Adipose tissue (tissue), 3 donors: ENCODE results near the gene NSUN6. TPM values are rescaled to one million over a fixed set of nuclear protein-coding genes. Genes with fewer than 3 reads are reported as not detected.

Source experiments
- H3K27ac ChIP-seq: one replicate; pipeline ENCODE4 v1.5.1; 2013; ENCODE audit warnings: low read depth, low read length
- WGBS, 3 donors: extraction: QIAGEN DNeasy Blood & Tissue Kit; methylation state at CpG; one replicate each; pipeline ENCODE4 v1.1.7; 2013; 5-methylcytosine and 5-hydroxymethylcytosine counted together
- polyA plus RNA-seq, 3 donors: library from polyadenylated mRNA; stranded (reverse); fragments of 200-250 nt; gene quantifications; one replicate each; pipeline ENCODE4 v1.2.3, GENCODE V29; 2013
- donor health status: healthy with polysubstance abuse.
- donor health status: Bipolar disorder and iron deficiency.
- donor health status: healthy.

The NSUN6 gene, protein sequence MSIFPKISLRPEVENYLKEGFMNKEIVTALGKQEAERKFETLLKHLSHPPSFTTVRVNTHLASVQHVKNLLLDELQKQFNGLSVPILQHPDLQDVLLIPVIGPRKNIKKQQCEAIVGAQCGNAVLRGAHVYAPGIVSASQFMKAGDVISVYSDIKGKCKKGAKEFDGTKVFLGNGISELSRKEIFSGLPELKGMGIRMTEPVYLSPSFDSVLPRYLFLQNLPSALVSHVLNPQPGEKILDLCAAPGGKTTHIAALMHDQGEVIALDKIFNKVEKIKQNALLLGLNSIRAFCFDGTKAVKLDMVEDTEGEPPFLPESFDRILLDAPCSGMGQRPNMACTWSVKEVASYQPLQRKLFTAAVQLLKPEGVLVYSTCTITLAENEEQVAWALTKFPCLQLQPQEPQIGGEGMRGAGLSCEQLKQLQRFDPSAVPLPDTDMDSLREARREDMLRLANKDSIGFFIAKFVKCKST
- 1 to 10 TPM; 4.1 to 7.0 (median 6.3) TPM for polyA plus RNA-seq

DNA sequence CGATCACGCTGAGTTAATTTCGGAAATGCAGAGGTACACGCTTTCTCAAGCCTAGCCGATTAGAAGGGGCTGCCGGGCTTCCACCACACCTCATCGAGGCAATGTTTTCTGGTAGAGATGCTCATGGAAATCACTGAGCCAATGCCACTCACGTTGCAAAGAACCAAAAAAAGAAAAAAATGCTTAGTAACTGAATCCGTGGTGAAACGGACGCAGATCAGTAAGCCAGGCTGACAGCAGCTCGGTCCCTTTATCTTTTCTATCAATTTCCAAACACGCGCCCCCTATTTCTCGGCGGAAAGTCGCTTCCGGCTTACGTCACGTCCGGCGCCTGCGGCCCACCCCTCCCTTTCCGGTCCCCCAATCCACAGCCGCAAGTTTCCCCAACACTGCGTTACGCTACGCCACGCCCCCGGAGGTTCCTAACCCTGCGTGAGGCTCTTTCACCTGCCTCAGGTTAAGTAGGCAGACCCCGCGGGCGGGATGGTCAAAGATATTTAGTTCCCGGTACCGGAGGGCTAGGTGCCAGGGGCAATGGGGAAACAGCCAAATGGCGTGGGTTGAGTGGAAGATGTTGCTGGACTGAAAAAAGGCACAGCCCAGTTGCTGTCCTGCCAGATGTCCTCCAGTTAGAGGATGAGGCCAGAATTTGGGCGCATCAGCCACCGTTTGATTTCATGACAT is at the start of gene NSUN6:
Gene NSUN6, minus strand, starts transcription at position 264 of the 684 bp plus-strand sequence. CDS start 384 bp downstream, outside the sequence.
- WGBS, 3 donors = 0 to 1% (median 0%) methylated on average over 39 of the region's 39 CpGs

DNA sequence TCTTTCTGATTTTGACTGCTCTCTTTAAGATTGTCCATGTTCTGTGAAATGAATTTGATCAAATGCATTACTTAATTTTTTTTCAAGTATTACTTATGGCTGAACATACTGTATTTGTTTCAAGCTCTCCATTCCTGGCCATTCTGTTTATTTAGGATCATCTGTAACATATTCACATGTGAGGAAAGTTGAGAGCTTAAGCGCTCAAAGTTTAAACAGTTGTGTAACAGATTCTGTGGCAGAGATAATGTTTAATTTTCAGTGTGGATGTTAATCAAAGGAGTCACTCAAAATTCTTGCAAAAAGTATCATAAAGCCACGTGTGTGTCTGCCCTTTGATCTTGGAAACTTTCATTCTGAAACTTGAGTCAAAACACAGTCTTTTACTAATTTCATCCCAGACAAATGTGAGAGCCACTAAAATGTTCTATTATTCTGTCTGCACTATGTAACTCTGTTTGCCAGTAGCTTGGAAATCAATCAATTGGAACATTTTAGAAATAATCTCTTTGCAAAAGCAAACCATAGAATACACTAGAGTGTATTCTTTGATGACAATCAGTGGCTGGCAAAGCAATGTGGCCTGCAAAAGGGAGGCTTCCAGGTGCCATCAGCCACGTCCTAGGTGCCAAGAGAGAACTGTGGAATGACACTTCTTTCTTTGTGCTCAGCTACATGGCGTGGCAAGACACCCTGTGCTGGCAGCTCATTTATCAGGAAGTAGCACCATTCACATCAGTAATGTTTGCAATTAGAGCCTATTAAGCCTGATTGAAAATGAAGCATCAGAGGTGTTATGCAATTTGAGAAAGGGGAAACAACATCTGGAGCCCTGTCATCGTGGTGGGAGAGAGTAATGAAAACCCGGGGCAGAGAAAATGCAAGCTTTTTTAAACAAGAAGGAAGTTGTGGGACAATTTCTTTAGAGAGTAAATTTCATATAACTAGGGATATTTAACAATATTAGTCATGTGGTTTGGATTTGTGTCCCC is 48.8 kb upstream of the NSUN6 start:
- WGBS, 3 donors = 47 to 52% (median 50%) methylated on average over 6 of the region's 6 CpGs
- no peak overlapping the region for H3K27ac ChIP-seq

More for the DNA sequence above, at the start of gene NSUN6:
- peak within 1 kb of the TSS; percentile 79 for H3K27ac ChIP-seq

DNA sequence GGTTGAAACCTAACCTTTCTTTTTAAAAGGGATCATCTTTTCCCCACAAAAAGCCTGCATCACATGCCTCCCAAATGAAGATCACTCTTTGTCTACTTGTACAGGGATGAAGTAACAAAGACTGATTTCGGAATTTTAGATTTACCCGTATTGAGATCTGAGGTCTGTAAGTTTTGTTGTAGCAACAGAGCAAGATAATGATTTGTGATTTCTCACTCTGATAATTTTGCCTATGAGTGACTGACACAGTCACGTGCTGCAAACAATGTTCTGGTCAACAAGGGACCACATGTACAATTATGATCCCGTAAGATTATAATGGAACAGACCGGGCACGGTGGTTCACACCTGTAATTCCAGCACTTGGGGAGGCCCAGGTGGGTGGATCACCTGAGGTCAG is 39.2 kb upstream of the NSUN6 start:
- H3K27ac ChIP-seq = no peak overlapping the region
- 79 to 91% (median 89%) methylated on average over 6 of the region's 6 CpGs for WGBS, 3 donors

DNA sequence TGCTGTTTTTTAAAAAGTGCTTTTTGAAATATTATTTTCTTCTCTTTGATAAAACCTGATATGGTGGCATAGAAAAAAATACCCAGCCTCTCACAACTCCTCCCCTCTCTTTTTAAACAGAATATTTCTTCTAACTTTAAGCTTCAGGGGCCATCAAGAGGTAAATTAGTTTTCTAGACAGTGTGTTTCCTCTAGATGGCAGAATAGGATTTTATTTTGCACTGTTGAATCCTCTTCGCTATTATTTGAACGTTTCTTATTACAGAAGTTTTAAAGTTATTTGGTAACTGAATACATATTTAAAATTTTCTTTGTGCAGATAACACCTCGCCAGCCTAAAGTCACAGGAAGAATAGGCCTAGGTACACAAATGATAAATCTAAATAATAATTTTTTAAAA is 38.1 kb upstream of the NSUN6 start:
- WGBS, 3 donors = 8 to 23% (median 16%) methylated on average over 3 of the region's 3 CpGs
- H3K27ac ChIP-seq = no peak overlapping the region

DNA sequence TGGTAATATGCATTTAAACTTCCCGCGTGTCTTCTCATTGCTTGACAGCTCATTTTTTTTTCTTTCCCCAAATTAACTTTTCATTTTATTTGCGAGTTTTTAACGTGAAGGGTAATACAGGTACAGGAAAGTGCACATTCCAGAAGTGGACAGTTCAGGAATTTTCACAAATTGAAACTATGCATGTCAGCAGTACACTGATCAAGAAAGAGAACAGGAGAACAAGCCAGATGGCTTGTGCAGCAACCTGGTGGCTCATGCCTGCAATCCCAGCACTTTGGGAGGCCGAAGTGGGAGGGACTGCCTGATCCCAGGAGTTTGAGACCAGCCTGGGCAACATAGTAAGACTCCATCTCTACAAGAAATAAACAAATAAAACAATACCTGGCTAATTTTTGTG is 36.3 kb upstream of the NSUN6 start:
- 59 to 73% (median 60%) methylated on average over 5 of the region's 5 CpGs for WGBS, 3 donors
- H3K27ac ChIP-seq = no peak overlapping the region

DNA sequence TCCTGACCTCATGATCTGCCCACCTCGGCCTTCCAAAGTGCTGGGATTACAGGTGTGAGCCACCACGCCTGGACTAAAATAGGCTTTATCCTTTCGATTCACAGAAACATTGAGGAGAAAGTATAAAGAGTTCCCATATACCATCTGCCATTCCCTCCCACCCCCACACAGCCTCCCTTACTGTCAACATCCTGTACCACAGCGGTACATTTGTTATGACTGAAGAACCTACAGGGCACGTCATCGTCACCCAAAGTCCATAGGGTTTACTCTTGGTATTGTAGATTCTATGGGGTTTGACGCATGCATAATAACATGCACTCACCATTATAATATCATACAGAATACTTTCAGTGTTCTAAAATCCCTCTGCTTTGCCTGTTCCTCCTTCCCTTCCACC is 35.8 kb upstream of the NSUN6 start:
- H3K27ac ChIP-seq = no peak overlapping the region
- 88 to 92% (median 90%) methylated on average over 7 of the region's 7 CpGs for WGBS, 3 donors

DNA sequence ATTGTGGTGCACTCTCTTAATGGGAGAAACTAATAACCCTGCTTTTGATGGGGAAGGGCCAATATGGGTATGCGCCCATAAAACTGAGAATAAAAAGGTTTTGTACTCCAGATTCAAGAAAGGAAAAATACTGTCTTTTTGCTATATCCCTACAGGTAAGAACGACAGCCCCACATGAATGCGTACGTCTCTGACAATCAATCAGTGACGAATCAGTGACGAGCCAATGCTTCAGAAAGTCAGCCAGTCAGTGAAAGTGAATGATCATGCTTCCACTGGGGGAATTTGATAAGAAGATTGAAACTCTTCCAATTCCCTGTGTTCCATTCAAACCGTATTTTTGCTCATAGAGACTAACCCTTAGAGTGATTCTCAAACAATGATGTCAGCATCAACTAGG is 34.2 kb upstream of the NSUN6 start:
- 57 to 88% (median 87%) methylated on average over 7 of the region's 7 CpGs for WGBS, 3 donors
- H3K27ac ChIP-seq = no peak overlapping the region

DNA sequence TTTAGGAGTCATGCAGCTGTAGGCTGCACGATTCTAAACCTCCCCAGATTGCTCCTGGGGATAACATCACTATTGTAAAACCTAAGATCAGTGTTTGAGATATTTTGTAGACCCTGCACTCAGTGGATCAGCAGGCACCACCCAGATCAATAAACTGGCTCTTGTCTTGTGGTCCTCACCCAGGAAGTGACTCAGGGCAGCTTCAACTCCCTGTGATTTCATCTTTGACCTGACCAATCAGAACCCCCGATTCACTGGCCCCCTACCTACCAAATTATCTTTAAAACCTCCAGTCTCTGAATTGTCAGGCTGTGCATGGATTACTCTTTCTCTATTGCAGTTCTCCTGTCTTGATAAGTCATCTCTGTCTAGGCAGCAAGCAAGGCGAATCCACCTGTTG is 33.6 kb upstream of the NSUN6 start:
- WGBS, 3 donors = 71 to 79% (median 78%) methylated on average over 3 of the region's 3 CpGs
- no peak overlapping the region for H3K27ac ChIP-seq

DNA sequence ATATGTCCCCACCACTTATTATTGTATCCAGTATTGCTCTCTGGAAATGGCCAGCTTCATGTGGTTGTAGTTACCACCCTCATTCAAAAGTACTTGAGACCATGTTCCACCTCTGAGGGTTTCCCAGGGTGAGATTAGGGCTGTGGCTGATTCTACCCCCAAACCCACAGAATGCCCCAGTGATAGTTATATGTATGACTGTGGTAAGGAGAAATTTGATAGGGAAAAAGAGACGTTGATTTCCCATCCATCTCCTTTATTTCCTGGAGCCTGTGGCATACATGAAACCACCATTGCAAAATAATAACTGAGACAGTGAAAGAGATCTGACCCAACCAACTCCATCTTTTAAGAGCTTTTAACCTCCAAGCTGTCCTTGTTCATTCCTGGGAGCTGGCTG is 33.0 kb upstream of the NSUN6 start:
- WGBS, 3 donors = 44 to 61% (median 48%) methylated on average over 1 of the region's 1 CpG
- H3K27ac ChIP-seq = no peak overlapping the region

DNA sequence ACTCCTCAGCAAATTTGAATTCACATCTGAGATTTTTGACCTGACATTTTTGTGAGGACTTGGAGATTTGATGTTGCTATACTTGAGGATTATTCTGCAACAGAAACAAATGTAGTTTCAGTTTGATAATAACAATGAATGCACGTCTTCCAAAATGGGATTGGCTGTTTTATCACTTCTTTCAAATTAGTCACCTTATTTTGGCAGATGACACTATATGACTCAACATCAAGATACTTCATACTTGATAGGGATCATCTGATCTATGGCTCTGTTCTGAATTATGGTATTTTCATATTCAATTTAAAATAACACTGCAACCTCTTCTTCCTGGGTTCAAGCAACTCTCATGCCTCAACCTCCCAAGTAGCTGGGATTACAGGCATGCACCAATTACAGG is 32.0 kb upstream of the NSUN6 start:
- 37 to 65% (median 59%) methylated on average over 1 of the region's 1 CpG for WGBS, 3 donors
- no peak overlapping the region for H3K27ac ChIP-seq

DNA sequence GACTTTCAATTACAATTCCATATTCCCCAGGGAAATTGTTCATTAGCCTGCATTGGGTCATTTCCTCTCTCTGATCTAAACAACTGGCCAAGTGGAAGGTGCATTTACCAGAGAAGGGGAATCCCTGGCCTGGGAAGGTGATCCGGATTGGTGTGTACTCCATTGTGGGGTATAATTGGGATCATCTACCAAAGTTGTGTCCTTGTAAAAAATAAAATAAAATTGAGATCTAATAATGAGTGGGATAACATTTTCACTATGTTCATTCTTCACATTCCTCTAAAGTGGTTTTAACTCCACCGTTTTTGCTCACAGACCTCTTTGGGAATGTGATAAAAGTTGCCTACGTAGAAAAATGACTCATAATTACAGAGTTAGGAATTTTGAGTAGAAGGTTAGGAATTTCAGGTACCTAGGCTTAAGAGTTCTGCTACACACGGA is 30.6 kb upstream of the NSUN6 start:
- WGBS, 3 donors = 63 to 75% (median 66%) methylated on average over 4 of the region's 4 CpGs
- H3K27ac ChIP-seq = no peak overlapping the region

DNA sequence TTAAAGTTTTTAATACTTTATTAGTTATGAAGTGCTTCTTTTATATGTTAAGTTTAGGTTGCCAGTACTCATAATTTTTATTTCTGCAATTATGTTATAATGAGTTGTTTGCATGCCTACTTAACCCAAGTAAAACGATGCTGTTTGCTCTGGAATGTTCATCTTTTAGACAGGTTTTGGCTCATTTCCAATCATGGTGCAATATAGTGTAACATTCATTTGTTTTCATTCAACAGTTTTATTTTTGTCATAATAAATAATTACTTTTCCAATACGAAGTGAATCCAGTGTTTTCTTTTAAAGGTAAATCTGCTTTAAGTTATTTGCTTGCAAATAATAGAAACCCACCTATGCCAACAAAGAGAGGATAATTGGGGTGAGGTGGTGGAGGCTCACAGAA is 30.0 kb upstream of the NSUN6 start:
- 10 to 26% (median 21%) methylated on average over 2 of the region's 2 CpGs for WGBS, 3 donors
- no peak overlapping the region for H3K27ac ChIP-seq

DNA sequence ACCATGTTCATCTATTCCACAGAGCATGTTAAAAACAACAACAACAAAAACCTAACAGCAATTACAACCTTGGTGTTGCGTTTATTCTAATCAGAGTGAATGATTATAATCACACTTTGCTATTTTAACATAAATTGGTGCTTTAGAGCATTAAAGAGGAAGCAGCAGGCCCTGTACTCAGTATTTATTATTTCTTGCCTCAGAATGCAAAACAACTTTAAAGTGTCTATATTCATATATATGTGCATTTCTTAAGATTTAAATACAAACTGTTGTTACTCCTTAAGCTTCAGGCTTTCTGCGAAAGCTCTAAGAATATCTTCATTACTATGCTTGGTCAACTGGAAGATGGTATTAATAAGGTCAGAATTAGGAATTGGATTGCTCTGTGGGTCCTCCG is 29.4 kb upstream of the NSUN6 start:
- no peak overlapping the region for H3K27ac ChIP-seq
- 91 to 94% (median 94%) methylated on average over 3 of the region's 3 CpGs for WGBS, 3 donors

DNA sequence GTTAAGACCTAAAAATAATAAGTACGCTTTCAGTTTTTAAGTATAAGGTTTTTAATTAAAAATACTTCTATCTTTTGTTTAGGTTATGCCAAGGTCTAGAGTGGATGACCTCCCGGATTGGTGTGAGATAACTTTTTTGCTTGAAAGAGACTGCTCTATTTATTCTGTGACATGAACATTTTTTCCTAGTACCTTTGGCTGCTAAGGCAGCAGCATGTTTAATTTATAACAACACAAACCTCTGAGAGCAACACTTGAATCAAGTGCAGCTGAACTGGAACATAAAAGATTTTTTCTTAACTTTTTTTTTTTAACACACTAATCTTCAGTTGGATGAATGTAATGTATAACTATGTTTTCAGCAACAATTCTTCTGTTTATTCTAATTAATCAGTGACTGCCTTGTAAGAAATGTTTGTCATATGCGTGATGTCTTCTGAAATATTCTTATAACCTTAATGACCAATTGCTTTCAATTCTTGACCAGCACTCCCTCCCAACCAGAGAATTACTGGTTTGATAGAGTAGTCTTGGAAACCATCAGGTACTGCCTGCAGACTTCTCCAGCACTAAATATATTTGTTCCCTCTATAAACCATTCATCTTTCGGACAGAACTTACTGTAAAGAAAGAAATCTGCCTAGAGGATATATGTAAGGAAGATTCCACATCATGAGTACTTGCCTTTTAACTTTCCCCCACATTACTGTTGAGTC is 23.9 kb upstream of the NSUN6 start:
- no peak overlapping the region for H3K27ac ChIP-seq

DNA sequence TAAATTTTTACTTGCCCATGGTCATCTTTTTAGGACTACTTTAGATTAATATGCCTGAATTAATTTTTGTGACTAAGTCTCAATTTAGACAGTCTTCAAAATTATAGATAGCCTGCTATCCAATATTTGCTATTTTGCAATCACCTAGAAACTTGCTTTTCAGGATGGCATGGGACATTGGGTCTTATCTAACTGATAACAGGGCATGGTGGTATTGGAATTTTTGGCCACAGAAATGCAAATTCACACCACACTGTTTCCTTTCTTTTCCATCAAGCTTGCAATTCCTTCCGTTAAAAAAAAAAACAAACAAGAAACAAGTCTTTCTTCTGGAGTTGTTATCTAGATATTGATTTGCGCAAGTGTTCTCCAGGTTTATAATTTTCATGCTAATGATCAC is 16.6 kb upstream of the NSUN6 start:
- H3K27ac ChIP-seq = no peak overlapping the region
- WGBS, 3 donors = 29 to 88% (median 75%) methylated on average over 2 of the region's 2 CpGs

More for the DNA sequence above, 23.9 kb upstream of the NSUN6 start:
- WGBS, 3 donors = 78 to 95% (median 94%) methylated on average over 4 of the region's 4 CpGs

DNA sequence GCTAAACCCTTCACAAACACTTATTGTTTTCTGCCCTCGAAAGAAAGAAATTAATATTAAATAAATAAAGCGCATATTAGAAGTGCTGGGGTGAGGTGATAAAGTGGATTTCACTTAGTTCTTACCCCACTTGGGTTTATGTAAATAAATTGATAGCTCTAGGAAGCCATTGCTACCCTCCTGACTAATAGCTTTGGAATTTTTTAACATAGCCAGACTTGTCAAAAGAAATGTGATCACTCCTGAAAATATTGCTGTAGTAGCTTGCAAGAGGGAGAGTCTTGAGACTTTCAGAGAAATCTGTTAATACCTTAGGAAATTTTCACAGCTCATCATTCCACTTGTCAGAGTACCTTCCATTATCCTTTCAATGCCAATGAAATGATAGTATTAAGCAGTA is 15.4 kb upstream of the NSUN6 start:
- WGBS, 3 donors = 42 to 90% (median 83%) methylated on average over 2 of the region's 2 CpGs
- no peak overlapping the region for H3K27ac ChIP-seq

DNA sequence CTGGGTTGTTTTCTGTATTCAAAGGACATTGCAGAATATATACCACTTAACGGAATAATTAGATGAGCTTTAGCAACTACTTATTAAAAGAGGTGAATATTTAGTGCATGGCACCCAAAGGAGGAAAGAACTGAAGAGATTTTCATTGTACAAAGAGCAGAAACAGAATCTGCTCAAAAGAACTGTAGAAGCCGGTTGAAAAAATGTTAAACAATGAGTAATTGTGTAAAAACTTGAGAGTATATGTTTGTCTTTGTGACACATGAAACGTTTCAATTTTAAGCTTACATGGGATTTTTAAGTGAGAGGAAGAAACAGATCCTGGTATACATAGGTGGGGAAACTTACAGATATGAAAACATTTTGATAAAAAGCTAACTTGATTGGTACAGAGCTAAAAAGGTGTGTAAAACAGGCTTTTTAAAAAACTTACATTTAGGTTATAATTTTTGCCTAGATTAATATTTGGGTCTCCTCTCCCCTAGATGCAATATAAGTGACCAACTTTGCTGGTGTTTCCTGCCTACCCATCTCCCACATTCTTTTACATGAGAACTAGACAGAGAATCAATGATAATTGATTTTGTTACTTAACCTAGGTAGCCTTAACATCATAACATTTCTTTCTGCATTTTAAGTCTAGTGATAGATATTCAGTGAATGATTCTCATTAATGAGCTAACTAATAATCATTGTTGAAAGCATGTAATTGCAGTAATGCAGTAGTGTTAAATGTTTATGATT is 14.6 kb upstream of the NSUN6 start:
- WGBS, 3 donors = 46 to 74% (median 72%) methylated on average over 3 of the region's 3 CpGs
- no peak overlapping the region for H3K27ac ChIP-seq
